Omental fat pad (tissue), 4 donors: ENCODE measurements around the gene SOD3. TPM values are rescaled to one million over a fixed set of nuclear protein-coding genes. Genes with fewer than 3 reads are reported as not detected.

Experiments used
- ATAC-seq: fragments of 150-250 bp; one replicate; pipeline ENCODE4 v1.9.1; 2016; ENCODE audit warnings: mild to moderate bottlenecking, moderate library complexity; ENCODE audit not compliant: low FRiP score
- DNase-seq: peaks from one replicate; pipeline ENCODE4 v3.0.0-alpha.2; 2019; ENCODE audit warnings: low spot score
- total RNA-seq, 4 donors: library from RNA; depleted of rRNA; stranded (reverse); fragments of >200 nt; gene quantifications; one replicate each; pipeline ENCODE4 v1.1.0, GENCODE V29; 2016
- TF ChIP-seq, protein P1 (sequence below), 3 donors: fragments of 450-650 bp; IDR thresholded peaks; one replicate each; pipeline ENCODE4 v1.5.1; 2016 to 2017; ENCODE audit warnings: antibody characterized with exemption in 3 of 3, mild to moderate bottlenecking in 3 of 3, moderate library complexity in 2 of 3

The SOD3 gene
- total RNA-seq, 4 donors from 2014 or later: 42.3 to 79.5 (median 69.8) TPM

DNA sequence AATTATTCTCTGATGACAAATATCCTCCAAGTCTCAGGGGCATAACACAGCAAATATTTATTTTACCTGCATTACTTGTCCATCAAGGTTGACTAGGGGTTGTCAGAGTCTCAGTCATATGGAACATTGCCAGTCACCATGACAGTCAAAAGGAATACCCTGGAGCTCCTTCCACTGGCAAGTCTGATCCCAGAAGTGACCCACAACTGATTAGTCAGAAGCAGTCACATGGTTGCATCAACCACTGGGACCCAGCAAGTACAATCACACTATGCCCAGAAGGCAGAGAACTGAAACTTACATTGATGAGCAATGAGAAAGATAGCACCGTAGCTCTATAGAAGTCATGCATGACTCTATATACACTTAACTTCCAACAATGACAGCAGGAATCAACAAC, 41.9 kb upstream of the SOD3 start:
- DNase-seq (no peak), ATAC-seq (no peak)
- TF ChIP-seq, protein P1, sequence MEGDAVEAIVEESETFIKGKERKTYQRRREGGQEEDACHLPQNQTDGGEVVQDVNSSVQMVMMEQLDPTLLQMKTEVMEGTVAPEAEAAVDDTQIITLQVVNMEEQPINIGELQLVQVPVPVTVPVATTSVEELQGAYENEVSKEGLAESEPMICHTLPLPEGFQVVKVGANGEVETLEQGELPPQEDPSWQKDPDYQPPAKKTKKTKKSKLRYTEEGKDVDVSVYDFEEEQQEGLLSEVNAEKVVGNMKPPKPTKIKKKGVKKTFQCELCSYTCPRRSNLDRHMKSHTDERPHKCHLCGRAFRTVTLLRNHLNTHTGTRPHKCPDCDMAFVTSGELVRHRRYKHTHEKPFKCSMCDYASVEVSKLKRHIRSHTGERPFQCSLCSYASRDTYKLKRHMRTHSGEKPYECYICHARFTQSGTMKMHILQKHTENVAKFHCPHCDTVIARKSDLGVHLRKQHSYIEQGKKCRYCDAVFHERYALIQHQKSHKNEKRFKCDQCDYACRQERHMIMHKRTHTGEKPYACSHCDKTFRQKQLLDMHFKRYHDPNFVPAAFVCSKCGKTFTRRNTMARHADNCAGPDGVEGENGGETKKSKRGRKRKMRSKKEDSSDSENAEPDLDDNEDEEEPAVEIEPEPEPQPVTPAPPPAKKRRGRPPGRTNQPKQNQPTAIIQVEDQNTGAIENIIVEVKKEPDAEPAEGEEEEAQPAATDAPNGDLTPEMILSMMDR (IDR thresholded peaks at IDR 0.05): no peak

DNA sequence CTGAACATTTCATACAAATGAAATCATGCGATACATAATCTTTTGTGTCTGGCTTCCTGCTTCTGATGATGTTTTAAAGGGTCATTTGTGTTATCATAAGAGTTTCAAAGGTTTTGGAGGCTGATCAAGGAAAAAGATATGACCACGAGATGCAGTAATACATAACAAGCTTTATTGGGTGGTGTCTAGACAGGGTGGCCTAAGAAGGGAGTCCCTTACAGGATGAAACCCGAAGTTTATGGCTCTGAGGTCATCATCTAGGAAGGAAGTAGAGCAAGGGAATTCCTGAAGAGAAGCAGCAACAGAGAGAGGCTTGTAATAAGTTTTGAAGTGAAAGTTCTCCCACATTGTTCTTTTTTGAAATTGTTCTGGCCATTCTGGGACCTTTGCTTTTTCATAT, 40.8 kb upstream of the SOD3 start:
- TF ChIP-seq, protein P1 (IDR thresholded peaks at IDR 0.05): no peak
- no peak for ATAC-seq
- DNase-seq: no peak

DNA sequence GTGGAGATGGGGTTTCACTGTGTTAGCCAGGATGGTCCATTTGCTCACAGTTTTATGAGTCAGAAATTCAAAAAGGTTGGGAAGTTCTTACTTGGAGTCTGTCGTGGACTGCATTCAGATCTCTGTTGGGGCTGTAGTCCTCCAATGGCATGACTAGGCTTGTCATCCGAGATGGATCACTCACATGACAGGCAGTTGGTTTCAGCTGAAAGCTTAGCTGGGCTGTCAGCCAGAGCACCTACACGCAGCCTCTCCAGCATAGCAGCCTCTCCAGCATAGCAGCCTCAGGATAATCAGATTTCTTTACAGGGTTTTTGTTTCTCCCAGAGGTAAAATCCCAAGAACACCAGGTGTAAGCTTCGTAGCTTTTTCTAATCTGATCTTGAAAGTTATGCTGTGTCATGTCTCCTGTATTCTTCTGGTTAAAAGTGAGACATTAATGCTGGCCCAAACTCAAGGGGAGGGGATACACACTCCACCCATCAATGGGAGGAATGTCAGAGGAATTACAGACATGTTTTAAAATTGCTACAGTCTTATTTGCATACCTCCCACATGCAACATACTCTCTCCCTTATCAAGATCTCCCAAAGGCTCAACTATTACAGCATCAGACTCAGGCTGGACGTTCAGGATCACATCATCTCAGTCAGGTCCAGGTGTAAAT, 31.6 kb upstream of the SOD3 start:
- ATAC-seq (peak; percentile 76), DNase-seq (no peak)
- TF ChIP-seq, protein P1 (IDR thresholded peaks at IDR 0.05): no peak

DNA sequence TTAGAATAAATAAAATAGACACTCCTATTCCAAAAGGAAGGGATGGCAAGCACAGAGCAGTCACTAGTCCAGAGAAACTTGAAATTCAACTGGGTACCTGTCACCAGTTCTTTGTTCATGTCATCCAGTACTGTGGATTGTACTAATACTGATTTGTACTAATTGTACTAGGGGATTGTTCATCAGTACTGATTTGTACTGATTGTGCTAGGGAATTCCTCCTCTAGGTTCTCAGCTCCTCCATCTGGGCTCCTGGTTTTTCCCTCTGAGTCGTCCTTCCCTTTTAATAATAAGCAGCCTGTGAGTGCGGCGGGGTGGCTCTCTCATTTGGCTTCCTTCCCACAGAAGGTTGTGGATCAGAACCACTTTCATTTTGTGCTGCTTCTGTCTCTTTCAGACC, 31.0 kb upstream of the SOD3 start:
- DNase-seq (no peak), ATAC-seq (no peak)
- TF ChIP-seq, protein P1 (IDR thresholded peaks at IDR 0.05): no peak

DNA sequence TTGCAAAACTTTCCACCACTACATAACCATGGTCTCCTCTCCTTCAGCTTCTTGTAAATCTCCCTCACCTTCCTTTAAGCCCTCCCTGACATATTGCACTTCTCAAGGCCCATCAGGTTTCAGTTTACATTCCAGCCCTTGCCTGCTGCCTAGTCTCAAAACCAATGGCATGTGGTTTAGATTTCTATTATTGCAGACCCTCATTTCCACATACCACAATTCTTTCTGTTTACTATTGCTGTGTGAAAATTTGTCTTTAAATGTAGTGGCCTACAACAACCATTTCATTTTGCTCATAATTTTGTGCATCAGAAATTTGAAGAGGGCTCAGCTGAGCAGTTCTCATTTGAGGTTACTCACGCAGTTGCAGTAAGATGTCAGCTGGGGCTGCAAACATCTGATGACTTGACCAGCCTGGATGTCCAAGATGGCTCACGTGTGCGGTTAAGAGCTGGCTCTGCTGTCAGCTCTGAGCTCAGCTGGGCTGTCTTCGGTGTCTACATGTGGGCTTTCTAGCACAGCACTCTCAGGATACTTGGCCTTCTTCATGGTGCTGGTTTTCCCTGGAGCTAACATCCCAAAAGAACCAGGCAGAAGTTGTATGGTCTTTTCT, 29.9 kb upstream of the SOD3 start:
- ATAC-seq: no peak
- TF ChIP-seq, protein P1 (IDR thresholded peaks at IDR 0.05): no peak
- no peak for DNase-seq

DNA sequence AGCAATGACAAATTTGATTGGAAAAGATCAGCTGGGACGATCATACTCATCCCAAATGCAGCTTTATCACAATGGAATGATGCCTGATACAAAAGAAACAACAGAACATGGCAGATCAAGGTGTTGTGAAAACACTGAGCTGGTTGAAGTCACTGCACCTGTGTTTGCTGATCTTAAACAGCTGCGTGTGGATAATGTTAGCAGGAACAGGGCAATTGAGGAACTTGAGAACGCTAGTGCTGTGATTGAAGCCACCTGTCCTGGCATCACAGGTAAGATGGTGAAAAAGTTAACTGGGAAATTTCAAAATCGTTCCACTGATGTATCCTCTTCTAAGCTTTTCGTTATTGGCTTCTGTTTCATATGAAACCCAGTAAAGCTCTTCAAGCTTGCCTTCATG, 27.4 kb upstream of the SOD3 start:
- TF ChIP-seq, protein P1 (IDR thresholded peaks at IDR 0.05): no peak
- ATAC-seq (no peak), DNase-seq (no peak)

DNA sequence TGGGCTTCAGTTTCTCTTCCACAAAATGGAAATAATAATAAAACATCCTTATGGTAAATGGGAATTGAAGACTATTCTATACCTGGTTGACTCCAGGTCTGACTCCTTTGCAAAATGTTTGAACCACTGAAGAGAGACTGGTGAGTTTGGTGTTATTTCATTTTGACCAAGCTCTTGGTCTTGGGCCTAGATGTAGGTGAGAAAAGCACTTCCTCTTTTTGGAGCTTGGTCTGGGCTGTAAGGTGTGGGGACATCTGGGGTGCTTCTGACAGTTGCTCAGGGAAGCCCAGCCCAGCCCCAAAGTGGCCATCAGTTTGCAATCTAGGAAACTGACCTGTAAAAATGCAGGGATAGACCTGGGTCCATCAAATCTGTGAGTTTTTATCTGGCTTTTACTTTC, 26.8 kb upstream of the SOD3 start:
- DNase-seq: no peak
- ATAC-seq: no peak

More for the DNA sequence above, 26.8 kb upstream of the SOD3 start:
- TF ChIP-seq, protein P1 (IDR thresholded peaks at IDR 0.05): no peak
